GM18505 (cell line): ENCODE data around the gene RUBCN.
"Not testable (repeated sequence)": the region's sequence is repeated elsewhere in the genome, so short reads cannot be mapped to it uniquely, and the experiment has no call there.

ENCODE experiments used
- ATAC-seq: cut with Tn5 transposase; IDR thresholded peaks from one replicate; pipeline ENCODE4 v1.9.1; 2021; ENCODE audit not compliant: unreplicated experiment
- POLR2A ChIP-seq: IDR thresholded peaks from 4 replicates; pipeline ENCODE4 v1.6.1; 2011; ENCODE audit warnings: borderline replicate concordance; ENCODE audit not compliant: insufficient read depth, insufficient read length; ENCODE audit errors: extremely low read depth

The RUBCN gene

DNA sequence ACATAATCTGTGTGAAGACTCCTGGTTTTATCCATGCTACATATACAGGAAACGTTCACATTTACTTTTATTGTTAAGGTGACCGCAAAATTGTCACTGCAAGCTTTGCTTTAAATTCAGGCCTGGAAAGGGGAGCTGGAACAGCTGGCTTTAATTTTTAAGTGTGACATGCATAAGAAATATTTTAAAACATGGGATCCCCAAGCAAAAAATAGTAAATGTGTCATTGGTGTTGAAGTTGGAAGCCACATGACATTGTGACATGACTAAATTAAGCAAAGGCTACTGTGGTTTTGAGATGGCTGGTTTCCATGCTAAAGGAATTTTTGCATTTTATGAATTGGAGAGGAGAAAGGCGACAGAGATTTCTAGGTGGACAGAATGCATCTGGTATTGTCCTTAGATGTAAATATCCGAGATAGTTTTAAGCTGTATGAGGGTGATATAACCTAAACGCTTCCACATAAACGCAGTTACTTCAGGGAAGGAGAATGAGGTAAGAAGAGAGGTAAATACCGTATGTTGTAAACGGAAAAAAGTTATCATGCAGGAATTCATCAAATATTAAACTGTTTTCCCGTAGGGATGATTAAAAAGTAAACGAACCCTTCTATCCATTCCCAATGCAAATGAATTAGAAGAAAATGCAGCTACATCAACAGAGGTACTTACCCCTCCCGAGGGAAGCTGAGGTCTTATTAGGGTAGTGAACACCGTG lies 12.1 kb upstream of the RUBCN start:
- no peak for TF ChIP-seq POLR2A
- ATAC-seq: no peak

DNA sequence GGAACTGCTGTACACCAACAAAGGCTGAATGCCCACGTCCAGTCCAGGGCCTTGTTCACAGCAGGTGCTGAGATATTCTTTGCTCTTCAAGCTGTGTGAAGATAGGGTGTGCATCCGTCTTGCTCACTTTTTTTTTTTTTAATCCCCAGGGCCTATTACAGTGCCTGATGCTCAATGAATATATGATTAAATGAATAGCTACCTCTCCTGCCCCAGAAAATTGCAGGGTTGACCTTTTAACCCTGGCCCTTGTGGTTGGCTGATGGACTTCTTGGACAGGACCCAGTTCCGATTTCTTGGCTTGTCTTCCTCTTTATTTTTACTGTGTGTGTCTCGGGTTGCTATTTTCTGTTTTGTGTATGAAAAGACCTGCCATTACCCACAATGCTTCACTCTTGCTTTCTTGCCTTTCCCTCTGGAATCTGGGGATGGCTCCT lies 10.1 kb upstream of the RUBCN start:
- no peak for TF ChIP-seq POLR2A
- no peak for ATAC-seq

DNA sequence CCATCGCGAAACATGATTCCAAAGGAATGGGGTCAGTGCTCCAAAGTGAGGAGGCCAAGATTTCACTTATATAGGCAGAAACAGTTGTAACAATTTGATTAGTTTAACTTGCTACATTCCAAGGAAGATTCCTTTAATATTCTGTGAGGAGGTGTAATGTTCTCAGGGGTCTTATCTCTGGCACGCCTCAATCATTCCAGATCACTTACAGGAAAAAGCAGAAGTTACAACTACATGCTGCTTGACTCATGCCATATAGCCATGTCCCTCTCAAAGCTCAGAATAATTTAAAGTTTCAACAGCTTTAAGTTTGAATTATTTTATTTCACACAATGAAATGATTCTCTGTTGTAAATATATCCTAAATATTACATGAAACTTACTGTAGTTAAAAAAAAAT lies 9.5 kb upstream of the RUBCN start:
- ATAC-seq: no peak
- TF ChIP-seq POLR2A: no peak

DNA sequence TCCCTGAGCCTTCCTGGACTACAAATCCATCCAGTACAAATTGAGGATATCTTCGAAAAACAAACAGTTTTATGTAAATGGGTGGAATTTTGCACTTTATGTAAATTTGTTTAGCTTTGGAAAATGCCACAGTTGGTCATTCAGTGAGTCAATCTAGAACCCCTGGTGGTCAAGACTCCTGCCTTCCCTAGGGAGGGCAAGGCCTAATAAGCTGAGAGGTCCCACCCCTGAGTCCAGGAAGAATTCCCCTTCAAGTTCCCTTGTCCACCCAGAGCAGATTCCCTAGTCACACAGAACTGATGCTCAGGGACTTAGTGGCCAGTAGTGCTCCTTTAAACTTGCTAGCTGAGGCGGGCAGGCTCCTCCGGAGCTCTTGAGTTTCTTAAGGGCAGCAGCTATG lies 6.1 kb upstream of the RUBCN start:
- TF ChIP-seq POLR2A: no peak
- no peak for ATAC-seq

DNA sequence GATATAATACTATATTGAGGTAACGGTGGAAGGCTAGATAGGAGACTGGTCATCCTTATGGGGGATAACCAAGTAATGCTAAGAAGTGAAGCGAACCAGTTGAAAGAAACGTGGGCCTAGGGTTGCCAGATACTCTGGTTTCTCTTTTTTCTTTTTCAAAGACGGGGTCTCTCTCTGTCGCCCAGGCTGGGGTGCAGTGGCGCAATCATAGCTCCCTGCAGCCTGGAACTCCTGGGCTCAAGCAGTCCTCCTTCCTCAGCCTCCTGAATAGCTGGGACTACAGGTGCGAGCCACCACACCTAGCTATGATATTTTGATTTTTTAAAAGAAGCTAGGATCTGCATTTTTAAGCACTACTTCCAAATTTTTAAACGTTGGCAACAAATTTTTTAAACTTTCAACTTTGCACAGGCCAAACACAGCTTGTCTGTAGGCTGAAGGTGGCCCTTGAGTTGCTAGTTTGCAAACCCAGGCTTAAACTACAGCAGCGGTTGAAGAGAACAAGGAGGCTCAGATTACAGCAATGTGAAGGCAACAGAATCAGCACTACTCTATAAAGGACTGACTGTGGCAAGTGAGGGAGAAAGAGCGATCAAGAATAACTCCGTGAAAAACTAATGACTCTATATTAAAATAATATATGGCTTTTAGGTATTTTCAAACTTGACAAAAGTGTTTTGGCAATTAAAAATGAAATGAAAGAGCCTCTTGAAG lies 1.2 kb upstream of the RUBCN start:
- no peak for TF ChIP-seq POLR2A
- ATAC-seq: no peak

DNA sequence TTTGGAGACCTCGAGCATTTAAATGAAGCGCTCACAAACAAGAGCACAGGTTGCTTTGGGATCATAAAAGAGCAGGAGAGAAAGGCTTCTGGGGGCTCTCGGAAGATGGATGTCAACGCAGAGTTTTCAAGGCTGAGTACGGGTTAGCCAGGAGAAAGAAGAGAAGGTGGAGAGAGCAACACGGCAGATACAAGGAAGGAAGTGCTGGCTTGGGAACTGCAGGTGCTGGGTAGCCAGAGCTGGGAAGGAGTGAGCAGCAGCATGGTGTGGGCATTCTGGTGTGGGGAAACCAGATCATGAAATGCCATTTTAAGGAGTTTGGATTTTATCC lies 580 bp upstream of the RUBCN start:
- no peak for TF ChIP-seq POLR2A
- ATAC-seq: no peak

DNA sequence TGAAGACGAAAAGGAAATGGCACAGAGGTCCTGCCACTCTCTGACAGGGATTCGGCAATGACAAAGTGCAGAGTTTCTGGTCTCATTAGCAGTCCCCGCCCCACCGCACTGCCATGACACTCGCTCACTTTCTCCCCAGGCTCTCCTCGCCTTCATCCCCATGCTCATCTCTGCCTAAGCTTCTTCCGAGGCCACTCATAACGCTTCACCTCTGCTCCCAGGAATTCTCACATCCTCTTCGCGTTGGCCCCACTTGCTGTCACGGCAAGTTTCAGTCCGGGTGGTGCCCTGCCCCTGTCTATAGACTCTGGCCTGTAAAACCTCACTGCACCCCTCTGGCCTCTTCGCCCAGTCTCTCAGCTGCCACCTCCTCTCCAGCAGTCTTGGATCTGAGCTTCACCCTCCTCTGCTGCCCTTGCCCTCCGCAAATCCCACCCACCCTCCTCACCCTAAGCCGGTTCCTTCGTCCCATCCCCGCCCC lies 654 bp downstream of the RUBCN start:
- no peak for ATAC-seq
- TF ChIP-seq POLR2A: peak; percentile 28

DNA sequence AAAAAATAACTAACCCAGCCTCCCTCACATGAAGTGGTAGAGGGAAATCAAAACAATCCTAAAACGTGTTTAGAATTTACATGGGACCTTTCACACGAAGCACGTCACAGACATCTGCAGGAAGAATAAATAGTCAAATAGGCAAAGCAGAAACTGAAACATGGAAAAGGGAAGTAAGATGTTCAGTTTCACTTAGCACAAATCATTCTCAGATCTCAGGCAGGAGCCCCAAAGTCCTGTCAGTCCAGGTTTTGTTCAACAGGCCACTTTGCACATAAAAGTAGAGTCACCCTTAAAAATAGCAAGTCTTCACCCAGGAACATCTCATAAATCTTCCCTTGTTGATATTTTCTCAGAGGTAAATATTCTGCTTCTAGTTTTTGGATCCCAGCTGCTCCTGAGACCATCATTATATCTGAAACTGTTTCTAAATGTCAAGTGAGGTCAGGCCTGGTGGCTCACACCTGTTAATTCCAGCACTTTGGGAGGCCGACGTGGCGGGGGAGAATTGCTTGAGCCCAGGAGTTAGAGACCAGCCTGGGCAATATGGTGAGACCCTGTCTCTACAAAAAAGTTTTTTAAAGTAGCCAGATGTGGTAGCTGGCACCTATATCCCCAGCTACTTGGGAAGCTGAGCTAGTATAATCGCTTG lies 1.9 kb downstream of the RUBCN start:
- no peak for ATAC-seq
- no peak for TF ChIP-seq POLR2A

DNA sequence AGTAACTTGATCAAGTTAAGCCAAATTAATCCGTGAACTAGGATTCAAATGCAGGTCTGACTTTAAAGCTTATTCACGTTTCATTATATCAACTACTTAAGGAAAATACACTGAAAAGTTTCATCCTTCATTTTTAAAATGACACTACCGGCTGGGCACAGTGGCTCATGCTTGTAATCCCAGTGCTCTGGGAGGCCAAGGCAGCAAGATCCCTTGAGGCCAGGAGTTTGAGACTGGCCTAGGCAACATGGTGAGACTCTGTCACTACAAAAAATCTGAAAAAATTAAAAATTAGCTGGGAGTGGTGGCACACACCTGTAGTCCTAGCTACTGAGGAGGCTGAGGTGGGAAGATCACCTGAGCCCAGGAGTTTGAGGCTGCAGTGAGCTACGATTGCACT lies 3.7 kb downstream of the RUBCN start:
- TF ChIP-seq POLR2A: no peak
- no peak for ATAC-seq

DNA sequence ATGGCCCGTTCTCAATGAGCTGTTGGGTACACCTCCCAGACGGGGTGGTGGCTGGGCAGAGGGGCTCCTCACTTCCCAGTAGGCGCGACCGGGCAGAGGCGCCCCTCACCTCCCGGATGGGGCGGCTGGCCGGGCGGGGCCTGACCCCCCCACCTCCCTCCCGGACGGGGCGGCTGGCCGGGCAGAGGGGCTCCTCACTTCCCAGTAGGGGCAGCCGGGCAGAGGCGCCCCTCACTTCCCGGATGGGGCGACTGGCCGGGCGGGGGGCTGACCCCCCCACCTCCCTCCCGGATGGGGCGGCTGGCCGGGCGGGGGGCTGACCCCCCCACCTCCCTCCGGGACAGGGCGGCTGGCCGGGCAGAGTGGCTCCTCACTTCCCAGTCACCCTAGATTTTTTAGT lies 5.2 kb downstream of the RUBCN start:
- not testable (repeated sequence) for ATAC-seq

DNA sequence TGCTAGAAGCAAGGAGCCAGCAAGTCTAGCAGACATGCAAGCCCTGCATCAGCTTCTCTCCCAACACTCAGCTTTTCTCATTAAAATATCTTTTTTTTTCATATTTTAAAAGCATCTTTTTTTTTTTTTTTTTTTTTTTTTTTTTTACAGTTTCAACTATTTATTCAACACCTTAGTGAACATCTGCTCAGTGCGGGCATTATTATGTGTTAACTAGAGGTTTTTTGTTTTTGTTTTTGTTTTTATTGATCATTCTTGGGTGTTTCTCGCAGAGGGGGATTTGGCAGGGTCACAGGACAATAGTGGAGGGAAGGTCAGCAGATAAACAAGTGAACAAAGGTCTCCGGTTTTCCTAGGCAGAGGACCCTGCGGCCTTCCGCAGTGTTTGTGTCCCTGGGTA lies 5.9 kb downstream of the RUBCN start:
- not testable (repeated sequence) for ATAC-seq

DNA sequence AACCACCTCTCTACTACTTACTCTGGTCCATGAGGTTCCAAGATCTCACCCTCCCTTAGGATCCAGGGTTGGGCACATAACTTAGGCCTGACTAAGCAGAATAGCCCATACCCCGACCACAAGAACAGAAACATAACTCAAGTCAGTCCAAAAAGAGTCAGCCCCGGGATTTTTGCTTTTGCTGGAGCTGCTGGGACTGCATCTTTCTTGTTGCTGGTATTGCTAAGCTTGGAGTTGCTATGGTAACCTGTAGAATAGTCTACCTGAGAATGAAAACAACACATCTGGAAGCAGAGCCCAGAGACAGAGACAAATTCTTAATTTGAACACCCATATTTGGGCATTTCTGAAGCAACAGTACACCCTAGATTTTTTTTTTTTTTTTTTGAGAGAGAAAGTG lies 6.5 kb downstream of the RUBCN start:
- TF ChIP-seq POLR2A: no peak
- no peak for ATAC-seq

DNA sequence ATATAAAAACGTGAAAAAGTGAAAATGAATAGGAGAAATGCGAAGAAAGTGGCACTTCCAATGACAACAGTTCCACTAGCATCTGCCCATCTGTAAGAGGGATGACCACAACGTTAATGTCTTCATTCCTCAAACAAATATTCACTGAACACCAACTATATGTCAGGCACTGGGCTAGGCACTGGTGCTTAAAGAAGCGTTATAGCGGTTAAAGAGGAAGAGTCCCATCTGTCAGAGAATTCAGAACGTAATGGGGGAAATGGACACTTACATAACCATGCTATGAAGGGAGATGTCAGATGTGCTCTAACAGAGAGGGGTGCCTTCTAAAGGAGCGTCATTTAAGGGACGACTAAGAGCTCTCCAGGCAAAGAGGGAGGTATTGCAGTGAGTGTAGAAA lies 8.2 kb downstream of the RUBCN start:
- no peak for ATAC-seq
- TF ChIP-seq POLR2A: no peak

DNA sequence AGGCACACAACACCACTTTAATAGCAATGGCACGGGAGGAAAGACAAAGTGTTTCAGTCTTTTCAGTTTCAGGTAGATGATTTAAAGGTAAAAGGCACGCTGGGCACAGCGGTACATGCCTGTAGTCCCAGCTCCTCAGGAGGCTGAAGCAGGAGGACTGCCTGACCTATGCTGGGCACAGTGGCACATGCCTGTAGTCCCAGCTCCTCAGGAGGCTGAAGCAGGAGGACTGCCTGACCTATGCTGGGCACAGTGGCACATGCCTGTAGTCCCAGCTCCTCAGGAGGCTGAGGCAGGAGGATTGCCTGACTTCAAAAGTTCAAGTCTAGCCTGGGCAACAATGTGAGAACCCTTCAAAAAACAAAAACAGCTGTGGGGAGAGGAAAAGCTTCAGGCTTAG lies 8.8 kb downstream of the RUBCN start:
- not testable (repeated sequence) for ATAC-seq
